HL-60 (cell line): ENCODE measurements around the gene PPP5C.

Source experiments
- CTCF ChIP-seq: IDR thresholded peaks from one replicate; pipeline ENCODE4 v1.5.1; 2011; ENCODE audit warnings: low read length, control low read depth, inconsistent platforms; ENCODE audit not compliant: insufficient read depth
- GABPA ChIP-seq: IDR thresholded peaks from 2 replicates; pipeline ENCODE4 v1.6.1; 2012; ENCODE audit warnings: low read depth
- POLR2AphosphoS5 ChIP-seq: IDR thresholded peaks from 2 replicates; pipeline ENCODE4 v1.6.1; 2012; ENCODE audit warnings: low read depth

DNA sequence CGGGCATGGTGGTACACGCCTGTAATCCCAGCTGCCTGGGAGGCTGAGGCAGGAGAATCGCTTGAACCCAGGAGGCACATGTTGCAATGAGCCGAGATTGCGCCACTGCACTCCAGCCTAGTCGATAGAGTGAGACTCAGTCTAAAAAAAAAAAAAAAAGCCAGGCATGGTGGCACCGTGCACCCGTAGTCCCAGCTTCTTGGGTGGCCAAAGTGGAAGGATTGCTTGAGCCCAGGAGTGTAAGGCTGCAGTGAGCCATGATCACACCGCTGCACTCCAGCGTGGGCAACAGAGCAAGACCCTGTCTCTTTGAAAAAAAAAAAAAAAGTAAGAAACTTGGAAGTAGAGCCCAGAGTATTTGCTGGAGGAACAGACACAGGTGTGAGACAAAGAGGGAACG is 38.7 kb downstream of the PPP5C start:
- no peak for TF ChIP-seq POLR2AphosphoS5
- no peak for TF ChIP-seq GABPA
- TF ChIP-seq CTCF: no peak
